CD4-positive, CD25-positive, alpha-beta regulatory T cell (primary cell): ENCODE measurements around the gene GRK3. TPM values are rescaled to one million over a fixed set of nuclear protein-coding genes. Genes with fewer than 3 reads are reported as not detected.
"Not testable (repeated sequence)": the region's sequence is repeated elsewhere in the genome, so short reads cannot be mapped to it uniquely, and the experiment has no call there.

Experiments used
- ATAC-seq, 2 donors: fragments of 150-1000 bp; cut with Tn5 transposase; one replicate each; pipeline ENCODE4 v1.10.0; 2021; ENCODE audit warnings: low read depth in 2 of 2, moderate number of reproducible peaks in 2 of 2, moderate library complexity in 1 of 2
- DNase-seq, 3 donors: peaks; one replicate each; pipeline versions ENCODE4 v3.0.0 to v3.0.0-alpha.2; 2012 to 2022; ENCODE audit warnings: mixed read lengths in 1 of 3
- H3K27ac ChIP-seq: one replicate; pipeline ENCODE4 v1.7.0; 2013; ENCODE audit warnings: mild to moderate bottlenecking, low read length; ENCODE audit not compliant: insufficient read depth, poor library complexity, severe bottlenecking
- H3K27me3 ChIP-seq: one replicate; pipeline ENCODE4 v1.7.0; 2013; ENCODE audit warnings: low read length; ENCODE audit not compliant: control insufficient read depth, insufficient read depth
- H3K36me3 ChIP-seq: one replicate; pipeline ENCODE4 v1.7.0; 2013; ENCODE audit warnings: mild to moderate bottlenecking, low read length, moderate library complexity; ENCODE audit not compliant: control insufficient read depth, insufficient read depth
- H3K4me1 ChIP-seq: 2 replicates; pipeline ENCODE4 v1.7.0; 2013; ENCODE audit warnings: mild to moderate bottlenecking, low read length; ENCODE audit not compliant: insufficient read depth, control insufficient read depth, poor library complexity, severe bottlenecking
- H3K4me3 ChIP-seq: one replicate; pipeline ENCODE4 v1.7.0; 2013; ENCODE audit warnings: low read depth, mild to moderate bottlenecking, low read length, moderate library complexity
- H3K9me3 ChIP-seq, 2 experiments: 1 replicate in 1 of 2; 2 replicates in 1 of 2; pipeline ENCODE4 v1.7.0; 2013; ENCODE audit warnings: low read length in 2 of 2, mild to moderate bottlenecking in 1 of 2, moderate library complexity in 1 of 2; ENCODE audit not compliant: control insufficient read depth in 2 of 2
- H3K27ac Mint-ChIP-seq, 3 donors: one replicate each; pipeline ENCODE4 v1.8.0; 2020 to 2022; ENCODE audit warnings: mild to moderate bottlenecking in 3 of 3, mixed read lengths in 3 of 3, moderate library complexity in 2 of 3
- H3K27me3 Mint-ChIP-seq: one replicate; pipeline ENCODE4 v1.8.0; 2022; ENCODE audit warnings: mild to moderate bottlenecking, mixed read lengths
- H3K36me3 Mint-ChIP-seq: one replicate; pipeline ENCODE4 v1.8.0; 2020; ENCODE audit warnings: mixed read lengths
- H3K4me1 Mint-ChIP-seq, 4 donors: one replicate each; pipeline ENCODE4 v1.8.0; 2020 to 2022; ENCODE audit warnings: mixed read lengths in 4 of 4, mild to moderate bottlenecking in 1 of 4
- H3K4me3 Mint-ChIP-seq, 4 donors: one replicate each; pipeline ENCODE4 v1.8.0; 2020 to 2022; ENCODE audit warnings: mild to moderate bottlenecking in 4 of 4, mixed read lengths in 4 of 4, moderate library complexity in 3 of 4
- H3K9me3 Mint-ChIP-seq, 7 donors: one replicate each; pipeline ENCODE4 v1.8.0; 2020 to 2022; ENCODE audit warnings: mixed read lengths in 7 of 7, mild to moderate bottlenecking in 3 of 7, moderate library complexity in 2 of 7
- polyA plus RNA-seq, 4 donors: library from polyadenylated mRNA; unstranded; fragments of 300-500 nt; fragmentation: Illumina TruSeq; gene quantifications; one replicate each; pipeline ENCODE4 v1.2.3, GENCODE V29; 2021
- total RNA-seq: library from RNA; stranded (reverse); gene quantifications from one replicate; pipeline ENCODE4 v1.2.3, GENCODE V29; 2022

Gene GRK3
- total and polyA plus RNA-seq, 5 donors from 2014 or later: 0.51 to 3.5 (median 1.1) TPM

DNA sequence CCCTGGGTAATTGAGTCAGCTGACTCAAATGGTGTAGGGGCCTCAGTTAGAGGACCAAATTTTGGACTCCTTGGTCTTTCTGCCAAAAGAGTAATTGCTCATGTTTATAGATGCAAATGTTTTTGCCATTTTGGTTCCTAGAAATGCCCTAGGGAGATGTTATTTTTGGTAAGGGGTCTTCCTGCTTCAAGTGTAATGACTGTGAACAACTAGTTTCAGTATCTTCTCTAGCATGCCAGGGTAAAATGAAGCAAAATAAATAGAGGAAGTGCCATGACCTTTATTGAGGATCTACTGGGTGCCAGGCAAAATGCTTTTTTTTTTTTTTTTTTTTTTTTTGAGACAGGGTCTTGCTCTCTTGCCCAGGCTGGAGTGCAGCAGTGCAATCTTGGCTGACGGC lies 2.5 kb upstream of the GRK3 start:
- H3K36me3 ChIP-seq, H3K27ac ChIP-seq, H3K9me3 Mint-ChIP-seq, H3K27me3 ChIP-seq, H3K36me3 Mint-ChIP-seq, H3K9me3 ChIP-seq, ATAC-seq, H3K4me3 ChIP-seq, H3K27me3 Mint-ChIP-seq: not testable (repeated sequence)
- H3K4me1 ChIP-seq: peaks cover 11% of the 10 kb centered on the region
- Mint-ChIP-seq H3K4me1 (peaks cover 0 to 37% (median 18%) of the 10 kb centered on the region in 4 donors), H3K27ac (peak overlapping the region in 2 of 3 donors; percentile 53 to 77), H3K4me3 (peak overlapping the region; percentile 6 to 70 (median 20))
- peak in 1 of 3 donors; percentile 49 for DNase-seq

DNA sequence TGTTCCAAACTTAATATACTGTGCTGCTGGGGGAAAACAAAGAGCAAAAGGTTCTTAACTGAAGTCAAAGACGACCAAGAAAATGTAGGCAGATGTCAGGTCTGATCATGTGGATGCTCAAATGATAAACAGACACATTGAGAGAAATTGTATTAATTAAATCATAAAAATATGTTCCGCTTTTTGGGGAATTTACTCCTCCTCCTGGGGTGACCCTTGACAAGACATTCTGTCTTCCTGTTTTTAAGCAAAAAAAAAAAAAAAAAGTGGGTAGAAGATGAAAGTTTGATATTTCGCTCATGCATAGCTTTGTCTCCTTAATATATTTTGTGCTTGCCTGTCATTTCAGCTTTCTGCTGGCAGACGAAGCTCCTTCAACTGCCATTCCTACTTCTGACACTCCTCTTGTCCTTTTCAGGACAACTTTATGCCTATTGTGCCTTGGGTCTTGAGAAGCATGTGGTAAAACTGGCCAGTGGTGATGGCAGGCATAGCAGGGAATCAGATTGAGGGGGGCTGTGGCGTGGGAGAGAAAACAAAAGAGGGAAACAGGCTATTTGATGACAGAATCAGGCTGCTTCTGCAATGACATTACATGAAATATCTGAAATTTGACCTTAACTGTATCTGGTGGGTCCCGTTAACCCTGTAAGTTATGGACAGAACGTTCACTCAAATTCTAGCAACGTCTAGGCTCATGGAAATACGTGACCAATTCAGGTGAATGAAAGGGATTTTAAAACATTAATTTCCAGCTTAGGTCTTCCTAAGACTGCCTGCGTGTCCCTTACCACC lies 1.3 kb upstream of the GRK3 start:
- not testable (repeated sequence) for H3K9me3 ChIP-seq, H3K9me3 Mint-ChIP-seq, ATAC-seq, H3K36me3 Mint-ChIP-seq, H3K27ac ChIP-seq, H3K36me3 ChIP-seq, H3K27me3 Mint-ChIP-seq, H3K27me3 ChIP-seq
- Histone ChIP-seq H3K4me3 (peak overlapping the region; percentile 75), H3K4me1 (peaks cover 11% of the 10 kb centered on the region)
- peak in 1 of 3 donors; percentile 31 for DNase-seq
- Mint-ChIP-seq H3K4me1 (peaks cover 0 to 48% (median 27%) of the 10 kb centered on the region in 4 donors), H3K27ac (peak overlapping the region; percentile 68 to 82 (median 77)), H3K4me3 (peak overlapping the region; percentile 62 to 98 (median 90))

GRCh38 chr22:25563761-25564319 lies 635 bp upstream of the GRK3 start:
- H3K4me3 ChIP-seq: peak overlapping the region; percentile 75
- Mint-ChIP-seq H3K9me3 (no peaks in the 10 kb centered on the region), H3K4me3 (peak overlapping the region; percentile 62 to 98 (median 90)), H3K27me3 (peaks cover 9% of the 10 kb centered on the region), H3K36me3 (no peaks in the 10 kb centered on the region), H3K27ac (peak overlapping the region; percentile 68 to 82 (median 77)), H3K4me1 (peaks cover 0 to 48% (median 28%) of the 10 kb centered on the region in 4 donors)
- H3K27ac ChIP-seq: peak overlapping the region; percentile 50
- H3K36me3 ChIP-seq: no peaks in the 10 kb centered on the region
- ATAC-seq: peak; percentile 18 to 19
- H3K27me3 ChIP-seq: no peaks in the 10 kb centered on the region
- peaks cover 11% of the 10 kb centered on the region for H3K4me1 ChIP-seq
- DNase-seq: peak in 1 of 3 donors; percentile 50
- no peaks in the 10 kb centered on the region for H3K9me3 ChIP-seq

- DNase-seq: peak in 2 of 3 donors; percentile 3 to 35
- Mint-ChIP-seq H3K36me3 (no peaks in the 10 kb centered on the region), H3K4me3 (peak overlapping the region; percentile 91 to 99 (median 98)), H3K27me3 (peaks cover 9% of the 10 kb centered on the region), H3K9me3 (no peaks in the 10 kb centered on the region), H3K4me1 (peaks cover 0 to 48% (median 30%) of the 10 kb centered on the region in 4 donors), H3K27ac (peak overlapping the region; percentile 94 to 99 (median 95))
- Histone ChIP-seq H3K36me3 (no peaks in the 10 kb centered on the region), H3K27me3 (no peaks in the 10 kb centered on the region), H3K27ac (no peak overlapping the region), H3K4me3 (peak overlapping the region; percentile 76), H3K9me3 (no peaks in the 10 kb centered on the region), H3K4me1 (peaks cover 11% of the 10 kb centered on the region)
- no peak for ATAC-seq
Measured at GRCh38 chr22:25564979-25565677, 653 bp downstream of the GRK3 start.

GRCh38 chr22:25566186-25566897 lies 1.9 kb downstream of the GRK3 start:
- Mint-ChIP-seq H3K4me3 (peak overlapping the region; percentile 91 to 99 (median 98)), H3K4me1 (peaks cover 0 to 48% (median 30%) of the 10 kb centered on the region in 4 donors), H3K27ac (peak overlapping the region in 1 of 3 donors; percentile 52), H3K9me3 (no peaks in the 10 kb centered on the region), H3K27me3 (peaks cover 9% of the 10 kb centered on the region), H3K36me3 (no peaks in the 10 kb centered on the region)
- no peak for ATAC-seq
- peaks cover 11% of the 10 kb centered on the region for H3K4me1 ChIP-seq
- peak overlapping the region; percentile 76 for H3K4me3 ChIP-seq
- no peak overlapping the region for H3K27ac ChIP-seq
- no peaks in the 10 kb centered on the region for H3K9me3 ChIP-seq
- no peaks in the 10 kb centered on the region for H3K27me3 ChIP-seq
- no peaks in the 10 kb centered on the region for H3K36me3 ChIP-seq
- no peak for DNase-seq

GRCh38 chr22:25566898-25567235 lies 2.4 kb downstream of the GRK3 start:
- Histone ChIP-seq H3K4me1 (peaks cover 11% of the 10 kb centered on the region), H3K4me3 (no peak overlapping the region), H3K9me3 (no peaks in the 10 kb centered on the region), H3K27me3 (no peaks in the 10 kb centered on the region), H3K27ac (no peak overlapping the region), H3K36me3 (no peaks in the 10 kb centered on the region)
- H3K36me3 Mint-ChIP-seq: no peaks in the 10 kb centered on the region
- DNase-seq (peak in 1 of 3 donors; percentile 26), ATAC-seq (no peak)
- peak overlapping the region in 1 of 3 donors; percentile 23 for H3K27ac Mint-ChIP-seq
- H3K27me3 Mint-ChIP-seq: peaks cover 9% of the 10 kb centered on the region
- H3K9me3 Mint-ChIP-seq: no peaks in the 10 kb centered on the region
- peaks cover 0 to 48% (median 30%) of the 10 kb centered on the region in 4 donors for H3K4me1 Mint-ChIP-seq
- peak overlapping the region; percentile 61 to 99 (median 94) for H3K4me3 Mint-ChIP-seq

DNA sequence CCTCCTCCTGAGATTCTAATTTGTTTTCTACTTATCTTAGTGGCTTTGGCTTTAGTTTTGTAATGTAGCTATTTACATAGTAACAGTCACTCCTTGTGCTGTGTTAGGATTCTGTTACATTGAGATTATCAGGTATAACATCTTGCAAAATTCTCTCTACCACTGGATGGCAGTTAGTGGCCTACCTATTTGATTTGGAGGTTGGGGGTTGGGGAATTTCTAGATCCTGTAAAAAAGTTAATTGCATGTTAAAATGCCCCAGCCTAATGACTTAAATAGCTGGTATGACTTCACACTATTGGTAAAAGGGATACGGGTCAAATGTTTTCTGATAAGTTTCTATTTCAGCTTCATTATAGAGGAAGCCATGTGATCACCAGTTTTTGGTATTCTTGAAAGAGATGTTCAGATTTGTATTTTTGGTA lies 2.8 kb downstream of the GRK3 start:
- Histone ChIP-seq H3K4me3 (no peak overlapping the region), H3K27ac (no peak overlapping the region), H3K27me3 (no peaks in the 10 kb centered on the region), H3K36me3 (no peaks in the 10 kb centered on the region), H3K4me1 (peaks cover 11% of the 10 kb centered on the region), H3K9me3 (no peaks in the 10 kb centered on the region)
- no peaks in the 10 kb centered on the region for H3K36me3 Mint-ChIP-seq
- DNase-seq (peak in 1 of 3 donors; percentile 30), ATAC-seq (no peak)
- H3K27ac Mint-ChIP-seq: peak overlapping the region in 1 of 3 donors; percentile 23
- peak overlapping the region; percentile 41 to 97 (median 83) for H3K4me3 Mint-ChIP-seq
- peaks cover 0 to 49% (median 32%) of the 10 kb centered on the region in 4 donors for H3K4me1 Mint-ChIP-seq
- peaks cover 9% of the 10 kb centered on the region for H3K27me3 Mint-ChIP-seq
- peaks cover 0 to 2% (median 0%) of the 10 kb centered on the region in 7 donors for H3K9me3 Mint-ChIP-seq
